Progenitor cell of endocrine pancreas (in vitro differentiated cells): Measurements from ENCODE around the gene LAMA3. TPM values are rescaled to one million over a fixed set of nuclear protein-coding genes. Genes with fewer than 3 reads are reported as not detected.

Source experiments
- DNase-seq: peaks from one replicate; pipeline ENCODE4 v3.0.0; 2021; ENCODE audit warnings: low spot score; ENCODE audit not compliant: unreplicated experiment
- H3K27ac Mint-ChIP-seq: 2 replicates; pipeline ENCODE4 v1.8.0; 2021; ENCODE audit warnings: mild to moderate bottlenecking, moderate library complexity, mixed read lengths
- H3K27me3 Mint-ChIP-seq: 2 replicates; pipeline ENCODE4 v1.8.0; 2021; ENCODE audit warnings: mixed read lengths
- H3K36me3 Mint-ChIP-seq: 2 replicates; pipeline ENCODE4 v1.8.0; 2022; ENCODE audit warnings: mixed read lengths; ENCODE audit not compliant: insufficient read depth
- H3K4me1 Mint-ChIP-seq: 2 replicates; pipeline ENCODE4 v1.8.0; 2021; ENCODE audit warnings: low read depth, mixed read lengths
- H3K4me3 Mint-ChIP-seq: 2 replicates; pipeline ENCODE4 v1.8.0; 2021; ENCODE audit warnings: low read depth, mild to moderate bottlenecking, moderate library complexity, mixed read lengths
- H3K9me3 Mint-ChIP-seq: 2 replicates; pipeline ENCODE4 v1.8.0; 2021; ENCODE audit warnings: low read depth, mixed read lengths
- CTCF ChIP-seq: fragments of 200-600 bp; sonication (generic); IDR thresholded peaks from one replicate; pipeline ENCODE4 v1.5.0; 2021; ENCODE audit warnings: antibody characterized with exemption, mild to moderate bottlenecking; ENCODE audit not compliant: unreplicated experiment
- total RNA-seq: library from RNA; stranded (reverse); gene quantifications from 2 replicates; pipeline ENCODE4 v1.2.1, GENCODE V29; 2021

The LAMA3 gene
- total RNA-seq, 1 donor from 2014 or later = 0.84 TPM

- DNase-seq = no peak
- no peak for TF ChIP-seq CTCF
- H3K4me3 Mint-ChIP-seq = no peak overlapping the region
- no peaks in the 10 kb centered on the region for H3K9me3 Mint-ChIP-seq
- H3K36me3 Mint-ChIP-seq = no peaks in the 10 kb centered on the region
- H3K27ac Mint-ChIP-seq = no peak overlapping the region
- H3K4me1 Mint-ChIP-seq = no peaks in the 10 kb centered on the region
- peaks cover 11% of the 10 kb centered on the region for H3K27me3 Mint-ChIP-seq
Measured at GRCh38 chr18:23838801-23839366, 149.6 kb downstream of the LAMA3 start.

GRCh38 chr18:23842305-23842704, 153.1 kb downstream of the LAMA3 start:
- Mint-ChIP-seq H3K36me3 (no peaks in the 10 kb centered on the region), H3K9me3 (no peaks in the 10 kb centered on the region), H3K4me1 (peaks cover 7% of the 10 kb centered on the region), H3K27me3 (peaks cover 11% of the 10 kb centered on the region), H3K27ac (no peak overlapping the region), H3K4me3 (no peak overlapping the region)
- no peak for DNase-seq
- TF ChIP-seq CTCF = no peak

GRCh38 chr18:23844991-23845680, 155.9 kb downstream of the LAMA3 start:
- Mint-ChIP-seq H3K27ac (peak overlapping the region; percentile 3), H3K27me3 (peaks cover 11% of the 10 kb centered on the region), H3K4me3 (no peak overlapping the region), H3K4me1 (peaks cover 17% of the 10 kb centered on the region), H3K36me3 (no peaks in the 10 kb centered on the region), H3K9me3 (no peaks in the 10 kb centered on the region)
- no peak for TF ChIP-seq CTCF
- no peak for DNase-seq

GRCh38 chr18:23845988-23846630, 156.9 kb downstream of the LAMA3 start:
- TF ChIP-seq CTCF = no peak
- Mint-ChIP-seq H3K4me1 (peaks cover 17% of the 10 kb centered on the region), H3K4me3 (no peak overlapping the region), H3K36me3 (no peaks in the 10 kb centered on the region), H3K27ac (no peak overlapping the region), H3K9me3 (no peaks in the 10 kb centered on the region), H3K27me3 (peaks cover 11% of the 10 kb centered on the region)
- no peak for DNase-seq

GRCh38 chr18:23847321-23847986, 158.2 kb downstream of the LAMA3 start:
- no peak for DNase-seq
- Mint-ChIP-seq H3K27me3 (peaks cover 11% of the 10 kb centered on the region), H3K4me1 (peaks cover 20% of the 10 kb centered on the region), H3K36me3 (no peaks in the 10 kb centered on the region), H3K27ac (no peak overlapping the region), H3K4me3 (no peak overlapping the region), H3K9me3 (no peaks in the 10 kb centered on the region)
- TF ChIP-seq CTCF = no peak
